Left ventricle myocardium inferior (tissue), 1 donor: Measurements from ENCODE around the gene CCNQ. TPM values are rescaled to one million over a fixed set of nuclear protein-coding genes. Genes with fewer than 3 reads are reported as not detected.

Experiments
- DNase-seq: peaks from one replicate; pipeline ENCODE4 v3.0.0-alpha.2; 2020
- H3K27ac ChIP-seq: fragments of 200-600 bp; replicated peaks from 2 replicates; pipeline ENCODE4 v1.8.0; 2021
- H3K27me3 ChIP-seq: fragments of 200-600 bp; 2 replicates; pipeline ENCODE4 v1.8.0; 2021; ENCODE audit warnings: low read depth
- H3K36me3 ChIP-seq: fragments of 200-600 bp; 2 replicates; pipeline ENCODE4 v1.8.0; 2021
- H3K4me1 ChIP-seq: fragments of 200-600 bp; 2 replicates; pipeline ENCODE4 v1.8.0; 2021
- H3K4me3 ChIP-seq: fragments of 200-600 bp; 2 replicates; pipeline ENCODE4 v1.8.0; 2021; ENCODE audit warnings: mild to moderate bottlenecking, moderate library complexity
- H3K9me3 ChIP-seq: fragments of 200-600 bp; replicated peaks from 2 replicates; pipeline ENCODE4 v1.8.0; 2021
- intact Hi-C: fragments of 100-400 bp; cut with micrococcal nuclease; formaldehyde crosslinking; loops from one replicate; pipeline ENCODE4 v1.11.0; 2022
- total RNA-seq: library from RNA; stranded (reverse); fragmentation: NEBNext Ultra II Directional; extraction: Animal tissue kit (Norgen Biotek cat#: 25700); gene quantifications from one replicate; pipeline ENCODE4 v1.2.1, GENCODE V29; 2021
- TF ChIP-seq, protein P1 (sequence below): fragments of 200-600 bp; IDR thresholded peaks from 2 replicates; pipeline ENCODE4 v1.8.0; 2021; ENCODE audit warnings: antibody characterized with exemption, mild to moderate bottlenecking, borderline replicate concordance
- donor health status: DM: no; HTN: yes; CAD: no; lungs with severe emphysema.

CCNQ gene
- total RNA-seq, 1 donor from 2014 or later = 39.3 TPM

DNA sequence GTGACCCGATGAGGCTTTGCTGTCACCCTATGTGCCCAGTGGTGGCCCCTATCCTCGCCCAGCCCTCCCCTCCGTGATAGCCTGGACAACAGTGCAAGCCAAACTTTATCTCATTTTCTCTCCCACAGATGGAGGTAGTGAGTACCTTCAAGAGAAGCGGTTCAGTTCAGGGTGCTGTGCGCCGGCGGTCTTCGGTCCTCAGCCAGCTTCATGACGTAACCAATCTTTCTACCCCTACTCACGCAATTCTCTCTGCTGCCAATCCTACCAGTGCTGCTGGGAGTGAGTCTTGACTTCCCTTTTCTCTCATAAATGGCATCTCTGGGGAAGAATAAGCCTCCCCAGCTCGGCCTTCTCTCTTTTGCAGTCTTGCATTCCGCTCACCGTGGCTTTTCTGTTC is 29.5 kb downstream of the CCNQ start:
- DNase-seq = no peak
- H3K9me3 ChIP-seq = no peaks in the 10 kb centered on the region
- intact Hi-C loops = no loop called here

DNA sequence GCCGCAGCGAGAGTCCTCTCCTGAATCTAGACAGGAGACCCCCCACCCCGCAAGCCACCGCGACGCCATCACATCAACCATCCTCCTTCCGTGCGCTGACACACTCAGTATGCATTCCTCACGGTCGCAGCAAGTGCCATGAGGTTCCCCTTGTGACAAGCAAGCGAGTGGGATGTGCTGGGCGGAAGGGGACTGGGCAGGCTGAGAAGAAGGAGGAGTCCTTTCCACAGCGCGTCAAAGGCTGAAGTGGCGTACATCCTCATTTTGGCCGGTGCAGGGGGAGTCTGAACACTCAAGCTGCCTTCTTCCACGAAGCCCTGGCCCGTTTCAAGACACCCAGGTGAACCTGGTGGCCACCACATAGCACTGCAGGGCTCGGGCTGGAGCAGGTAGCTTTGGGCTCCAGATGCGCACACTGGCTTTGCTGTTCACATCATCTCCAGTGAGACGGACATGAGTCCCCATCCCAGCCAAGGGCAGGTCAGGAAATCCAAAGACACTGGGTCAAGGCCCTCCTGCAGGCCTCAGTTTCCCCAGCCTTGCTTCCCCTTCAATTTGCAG is 30.4 kb downstream of the CCNQ start:
- no peaks in the 10 kb centered on the region for H3K4me1 ChIP-seq
- no peak overlapping the region for H3K27ac ChIP-seq
- H3K27me3 ChIP-seq = no peaks in the 10 kb centered on the region
- H3K4me3 ChIP-seq = no peak overlapping the region
- H3K9me3 ChIP-seq = no peaks in the 10 kb centered on the region
- no peaks in the 10 kb centered on the region for H3K36me3 ChIP-seq
- TF ChIP-seq, protein P1, sequence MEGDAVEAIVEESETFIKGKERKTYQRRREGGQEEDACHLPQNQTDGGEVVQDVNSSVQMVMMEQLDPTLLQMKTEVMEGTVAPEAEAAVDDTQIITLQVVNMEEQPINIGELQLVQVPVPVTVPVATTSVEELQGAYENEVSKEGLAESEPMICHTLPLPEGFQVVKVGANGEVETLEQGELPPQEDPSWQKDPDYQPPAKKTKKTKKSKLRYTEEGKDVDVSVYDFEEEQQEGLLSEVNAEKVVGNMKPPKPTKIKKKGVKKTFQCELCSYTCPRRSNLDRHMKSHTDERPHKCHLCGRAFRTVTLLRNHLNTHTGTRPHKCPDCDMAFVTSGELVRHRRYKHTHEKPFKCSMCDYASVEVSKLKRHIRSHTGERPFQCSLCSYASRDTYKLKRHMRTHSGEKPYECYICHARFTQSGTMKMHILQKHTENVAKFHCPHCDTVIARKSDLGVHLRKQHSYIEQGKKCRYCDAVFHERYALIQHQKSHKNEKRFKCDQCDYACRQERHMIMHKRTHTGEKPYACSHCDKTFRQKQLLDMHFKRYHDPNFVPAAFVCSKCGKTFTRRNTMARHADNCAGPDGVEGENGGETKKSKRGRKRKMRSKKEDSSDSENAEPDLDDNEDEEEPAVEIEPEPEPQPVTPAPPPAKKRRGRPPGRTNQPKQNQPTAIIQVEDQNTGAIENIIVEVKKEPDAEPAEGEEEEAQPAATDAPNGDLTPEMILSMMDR = no peak
- intact Hi-C loops = no loop called here
- DNase-seq = no peak

More for the DNA sequence above, 29.5 kb downstream of the CCNQ start:
- Histone ChIP-seq H3K4me1 (no peaks in the 10 kb centered on the region), H3K27ac (no peak overlapping the region), H3K27me3 (no peaks in the 10 kb centered on the region), H3K36me3 (no peaks in the 10 kb centered on the region), H3K4me3 (no peak overlapping the region)
- TF ChIP-seq, protein P1 = no peak

DNA sequence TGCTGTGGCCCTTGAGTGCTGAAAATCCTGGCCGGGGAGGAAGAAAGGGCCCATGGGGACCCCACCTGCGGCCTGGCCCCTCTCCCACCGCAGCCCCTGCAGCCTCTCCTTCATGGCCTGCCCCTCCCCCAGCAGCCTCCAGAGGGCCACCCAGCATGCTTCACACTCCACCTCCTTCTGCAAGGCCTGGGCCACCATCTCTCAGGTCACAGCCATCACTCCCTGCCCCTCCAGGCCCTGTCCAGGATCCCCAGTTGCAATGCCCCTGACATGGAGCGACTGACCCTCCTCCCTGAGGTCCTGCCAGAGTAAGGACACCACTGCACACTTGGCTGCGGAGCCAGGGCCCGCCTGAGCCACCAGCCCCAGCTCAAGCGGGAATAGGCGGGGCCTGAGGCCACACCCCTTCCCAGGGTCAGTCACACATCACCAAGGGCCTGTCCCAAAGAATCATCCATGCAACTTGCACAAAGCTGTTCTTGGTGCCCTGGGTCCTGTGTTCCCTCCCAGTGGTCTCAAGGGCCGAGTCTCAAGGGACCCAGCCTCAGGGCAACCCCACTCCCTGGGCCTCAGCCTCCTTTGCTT is 32.9 kb downstream of the CCNQ start:
- intact Hi-C loops = no loop called here
- TF ChIP-seq, protein P1 = no peak
- no peaks in the 10 kb centered on the region for H3K9me3 ChIP-seq
- no peaks in the 10 kb centered on the region for H3K4me1 ChIP-seq
- H3K27me3 ChIP-seq = no peaks in the 10 kb centered on the region
- no peak overlapping the region for H3K27ac ChIP-seq
- H3K36me3 ChIP-seq = no peaks in the 10 kb centered on the region
- no peak overlapping the region for H3K4me3 ChIP-seq
- no peak for DNase-seq

DNA sequence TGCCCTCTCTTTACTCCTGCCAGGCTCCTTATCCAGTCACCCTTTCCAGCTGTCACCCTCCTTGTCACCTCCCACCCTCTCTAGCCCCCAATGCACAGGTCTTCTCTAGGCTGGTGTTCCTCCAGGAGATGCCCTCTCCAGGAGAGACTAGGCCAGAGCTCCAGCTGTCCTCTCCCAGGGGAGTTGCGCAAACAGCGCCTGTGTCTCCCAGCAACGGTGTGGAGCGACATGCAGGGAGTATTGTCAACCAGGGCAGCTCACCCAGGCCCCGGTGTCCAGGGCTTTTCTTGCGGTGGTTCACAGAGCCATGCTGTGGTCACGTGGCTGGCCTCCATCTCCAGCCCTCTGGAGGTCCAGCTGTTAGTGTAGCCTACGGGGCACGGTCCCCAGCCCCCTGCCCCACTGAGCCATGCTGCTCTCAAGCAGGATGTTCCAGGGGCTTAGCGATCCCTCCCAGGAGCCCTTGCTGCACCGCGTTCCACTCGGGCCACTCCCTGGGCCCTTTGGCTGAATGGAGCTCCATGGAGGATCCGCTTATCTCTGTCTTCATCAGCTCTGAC is 34.8 kb downstream of the CCNQ start:
- Histone ChIP-seq H3K4me1 (no peaks in the 10 kb centered on the region), H3K36me3 (no peaks in the 10 kb centered on the region), H3K4me3 (no peak overlapping the region), H3K27me3 (no peaks in the 10 kb centered on the region), H3K9me3 (no peaks in the 10 kb centered on the region), H3K27ac (no peak overlapping the region)
- DNase-seq = peak; percentile 31
- TF ChIP-seq, protein P1 = no peak
- intact Hi-C loops = no loop called here

DNA sequence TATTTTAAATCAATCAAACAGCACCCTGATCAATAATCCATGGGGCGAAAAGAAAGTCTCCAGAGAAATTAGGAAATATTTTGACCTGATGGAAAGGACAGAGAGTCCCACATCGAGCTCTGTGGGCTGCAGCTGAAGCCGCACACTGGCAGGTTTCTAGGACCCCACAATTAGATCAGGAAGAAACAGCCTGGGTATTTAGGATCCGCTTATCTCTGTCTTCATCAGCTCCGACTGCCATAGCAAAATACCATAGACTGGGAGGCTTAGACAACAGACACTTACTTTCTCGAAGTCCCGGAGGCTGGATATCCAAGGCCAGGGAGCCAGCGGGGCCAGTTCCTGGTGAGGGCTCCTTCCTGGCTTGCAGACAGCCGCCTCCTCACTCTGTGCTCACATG is 36.4 kb downstream of the CCNQ start:
- Histone ChIP-seq H3K4me1 (no peaks in the 10 kb centered on the region), H3K36me3 (no peaks in the 10 kb centered on the region), H3K9me3 (no peaks in the 10 kb centered on the region), H3K27ac (no peak overlapping the region), H3K4me3 (no peak overlapping the region), H3K27me3 (no peaks in the 10 kb centered on the region)
- intact Hi-C loops = no loop called here
- TF ChIP-seq, protein P1 = no peak
- no peak for DNase-seq
